Peyer's patch (tissue), 4 donors: ENCODE data around the gene ATP9B. TPM values are rescaled to one million over a fixed set of nuclear protein-coding genes. Genes with fewer than 3 reads are reported as not detected.

ENCODE experiments used
- DNase-seq, 3 donors: peaks; one replicate each; pipeline ENCODE4 v3.0.0-alpha.2; 2017 to 2019
- H3K27ac ChIP-seq, 4 donors: fragments of 200-600 bp; sonication (generic); one replicate each; pipeline ENCODE4 v1.5.1; 2016 to 2019
- H3K27me3 ChIP-seq, 2 donors: fragments of 200-600 bp; sonication (generic); one replicate each; pipeline ENCODE4 v1.5.1; 2019
- H3K36me3 ChIP-seq, 3 donors: fragments of 200-600 bp; sonication (generic); one replicate each; pipeline ENCODE4 v1.5.1; 2016 to 2019
- H3K4me1 ChIP-seq, 4 donors: fragments of 200-600 bp; sonication (generic); one replicate each; pipeline ENCODE4 v1.5.1; 2016 to 2019
- H3K4me3 ChIP-seq, 4 donors: fragments of 200-600 bp; sonication (generic); 1 replicate in 3 of 4; 2 replicates in 1 of 4; pipeline ENCODE4 v1.5.1; 2016 to 2019; ENCODE audit warnings: mild to moderate bottlenecking in 1 of 4
- H3K9me3 ChIP-seq, 4 donors: fragments of 200-600 bp; sonication (generic); one replicate each; pipeline ENCODE4 v1.5.1; 2016 to 2019; ENCODE audit warnings: mild to moderate bottlenecking in 1 of 4
- POLR2A ChIP-seq, 2 donors: fragments of 450-650 bp; IDR thresholded peaks; one replicate each; pipeline ENCODE4 v1.5.1; 2017; ENCODE audit warnings: antibody characterized with exemption in 2 of 2, mild to moderate bottlenecking in 2 of 2, moderate library complexity in 2 of 2
- total RNA-seq, 4 donors: library from RNA; depleted of rRNA; stranded (reverse); fragments of >200 nt; gene quantifications; one replicate each; pipeline ENCODE4 v1.1.0, GENCODE V29; 2016
- TF ChIP-seq, protein P1 (sequence below), 6 experiments: fragments of 450-650 bp in 4 of 6; fragments of 200-600 bp in 2 of 6; sonication (generic) in 1 of 6; IDR thresholded peaks; one replicate each; pipeline ENCODE4 v1.5.1; 2017 to 2019; ENCODE audit warnings: antibody characterized with exemption in 6 of 6, mild to moderate bottlenecking in 3 of 6, moderate library complexity in 1 of 6

The ATP9B gene
- total RNA-seq, 4 donors from 2014 or later: 37.5 to 107 (median 61.9) TPM

- Histone ChIP-seq H3K9me3 (no peaks in the 10 kb centered on the region), H3K4me3 (peak overlapping the region; percentile 52 to 70 (median 58)), H3K27me3 (peaks cover 0 to 11% of the 10 kb centered on the region in 2 donors), H3K4me1 (peaks cover 4 to 37% (median 22%) of the 10 kb centered on the region in 4 donors), H3K27ac (peak overlapping the region; percentile 86 to 100 (median 90)), H3K36me3 (no peaks in the 10 kb centered on the region)
- TF ChIP-seq POLR2A (IDR thresholded peaks at IDR 0.05): no peak
- TF ChIP-seq, protein P1, sequence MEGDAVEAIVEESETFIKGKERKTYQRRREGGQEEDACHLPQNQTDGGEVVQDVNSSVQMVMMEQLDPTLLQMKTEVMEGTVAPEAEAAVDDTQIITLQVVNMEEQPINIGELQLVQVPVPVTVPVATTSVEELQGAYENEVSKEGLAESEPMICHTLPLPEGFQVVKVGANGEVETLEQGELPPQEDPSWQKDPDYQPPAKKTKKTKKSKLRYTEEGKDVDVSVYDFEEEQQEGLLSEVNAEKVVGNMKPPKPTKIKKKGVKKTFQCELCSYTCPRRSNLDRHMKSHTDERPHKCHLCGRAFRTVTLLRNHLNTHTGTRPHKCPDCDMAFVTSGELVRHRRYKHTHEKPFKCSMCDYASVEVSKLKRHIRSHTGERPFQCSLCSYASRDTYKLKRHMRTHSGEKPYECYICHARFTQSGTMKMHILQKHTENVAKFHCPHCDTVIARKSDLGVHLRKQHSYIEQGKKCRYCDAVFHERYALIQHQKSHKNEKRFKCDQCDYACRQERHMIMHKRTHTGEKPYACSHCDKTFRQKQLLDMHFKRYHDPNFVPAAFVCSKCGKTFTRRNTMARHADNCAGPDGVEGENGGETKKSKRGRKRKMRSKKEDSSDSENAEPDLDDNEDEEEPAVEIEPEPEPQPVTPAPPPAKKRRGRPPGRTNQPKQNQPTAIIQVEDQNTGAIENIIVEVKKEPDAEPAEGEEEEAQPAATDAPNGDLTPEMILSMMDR (IDR thresholded peaks at IDR 0.05): peak in 1 of 6 experiments; percentile 13
- peak; percentile 62 to 79 (median 70) for DNase-seq
Measured at GRCh38 chr18:79396431-79397246, 327.4 kb downstream of the ATP9B start.

DNA sequence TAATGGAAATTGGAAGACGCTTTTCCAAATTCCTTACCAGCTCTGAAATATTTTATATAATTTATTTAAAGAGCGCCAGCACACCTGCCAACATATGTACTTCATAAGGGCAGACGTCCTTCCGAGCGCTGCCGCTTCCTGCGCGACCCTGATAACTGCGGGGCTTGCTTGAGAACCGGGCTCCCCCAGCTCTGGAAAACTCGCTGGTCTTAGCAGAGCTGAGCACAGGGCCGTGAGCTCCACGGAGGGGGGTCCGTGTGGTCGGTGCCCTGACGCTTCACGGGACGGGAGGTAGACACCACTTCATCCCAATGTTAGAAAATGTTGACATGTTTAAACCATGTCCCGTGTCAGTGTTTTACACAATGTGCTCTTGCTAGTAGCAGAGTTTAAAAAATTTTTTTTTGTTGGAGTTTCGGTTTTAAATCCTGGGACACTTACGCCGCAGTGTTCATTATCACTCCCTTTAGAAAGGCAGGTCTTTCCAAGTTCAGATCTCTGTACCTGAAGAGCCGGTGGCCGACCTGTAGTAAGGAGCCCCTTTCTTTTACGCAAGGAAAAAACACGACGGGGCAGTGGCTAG is 328.1 kb downstream of the ATP9B start:
- DNase-seq: peak; percentile 29 to 53 (median 40)
- Histone ChIP-seq H3K4me3 (peak overlapping the region in 2 of 4 donors; percentile 52 to 97), H3K4me1 (peaks cover 4 to 41% (median 24%) of the 10 kb centered on the region in 4 donors), H3K27me3 (peaks cover 0 to 11% of the 10 kb centered on the region in 2 donors), H3K27ac (peak overlapping the region in 2 of 4 donors; percentile 93 to 100), H3K36me3 (no peaks in the 10 kb centered on the region), H3K9me3 (no peaks in the 10 kb centered on the region)
- no peak for TF ChIP-seq POLR2A (IDR thresholded peaks at IDR 0.05)
- TF ChIP-seq, protein P1 (IDR thresholded peaks at IDR 0.05): no peak

DNA sequence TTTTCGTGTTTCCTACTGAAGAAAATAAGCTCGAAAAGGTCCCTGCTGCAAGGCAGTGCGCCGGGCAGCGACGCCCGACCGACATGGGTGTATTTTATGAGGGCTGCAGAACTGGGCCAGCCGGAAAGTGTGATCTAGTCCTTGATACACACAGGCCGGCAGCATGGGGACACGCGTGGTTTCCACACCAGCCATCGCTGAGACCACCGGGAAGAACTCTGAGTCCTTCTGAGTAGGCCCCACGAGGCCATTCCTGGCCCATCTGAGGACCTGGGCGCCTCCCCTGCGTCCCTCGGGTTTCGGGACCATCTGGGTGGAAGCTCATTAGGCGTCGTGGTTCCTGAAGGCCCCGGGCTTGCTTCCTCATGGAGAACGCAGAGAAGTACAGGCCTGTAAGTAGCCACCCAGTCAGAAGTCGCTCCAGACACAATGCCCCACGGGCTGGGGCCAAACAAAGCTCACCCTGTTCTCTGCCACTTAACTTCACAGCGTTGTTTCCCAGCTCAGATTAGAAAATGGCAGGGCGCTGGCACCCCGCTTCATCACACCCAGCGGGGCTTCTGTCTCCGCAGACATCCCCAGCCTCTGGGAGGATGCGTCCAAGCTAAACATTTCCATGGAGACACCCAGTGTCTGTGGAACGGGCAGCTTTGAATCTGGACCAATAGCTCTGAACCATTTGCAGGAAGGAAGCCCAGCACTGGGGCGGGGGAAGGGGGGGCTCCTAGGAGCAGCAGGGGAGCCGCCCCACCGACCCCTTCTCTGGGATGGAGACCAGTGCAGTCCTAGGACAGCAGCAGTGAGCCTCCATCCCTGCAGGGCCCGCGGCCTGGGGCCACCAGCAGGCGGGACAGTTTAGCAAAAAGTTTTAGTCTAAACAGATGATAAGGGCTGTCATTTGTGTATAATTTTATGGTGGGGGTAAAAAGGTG is 328.9 kb downstream of the ATP9B start:
- H3K4me3 ChIP-seq: peak overlapping the region in 2 of 4 donors; percentile 72 to 97
- TF ChIP-seq, protein P1 (IDR thresholded peaks at IDR 0.05): no peak
- TF ChIP-seq POLR2A (IDR thresholded peaks at IDR 0.05): no peak
- H3K36me3 ChIP-seq: no peaks in the 10 kb centered on the region
- no peaks in the 10 kb centered on the region for H3K9me3 ChIP-seq
- H3K4me1 ChIP-seq: peaks cover 3 to 47% (median 21%) of the 10 kb centered on the region in 4 donors
- H3K27me3 ChIP-seq: peaks cover 0 to 11% of the 10 kb centered on the region in 2 donors
- peak overlapping the region in 2 of 4 donors; percentile 93 to 100 for H3K27ac ChIP-seq
- peak; percentile 32 to 54 (median 42) for DNase-seq

DNA sequence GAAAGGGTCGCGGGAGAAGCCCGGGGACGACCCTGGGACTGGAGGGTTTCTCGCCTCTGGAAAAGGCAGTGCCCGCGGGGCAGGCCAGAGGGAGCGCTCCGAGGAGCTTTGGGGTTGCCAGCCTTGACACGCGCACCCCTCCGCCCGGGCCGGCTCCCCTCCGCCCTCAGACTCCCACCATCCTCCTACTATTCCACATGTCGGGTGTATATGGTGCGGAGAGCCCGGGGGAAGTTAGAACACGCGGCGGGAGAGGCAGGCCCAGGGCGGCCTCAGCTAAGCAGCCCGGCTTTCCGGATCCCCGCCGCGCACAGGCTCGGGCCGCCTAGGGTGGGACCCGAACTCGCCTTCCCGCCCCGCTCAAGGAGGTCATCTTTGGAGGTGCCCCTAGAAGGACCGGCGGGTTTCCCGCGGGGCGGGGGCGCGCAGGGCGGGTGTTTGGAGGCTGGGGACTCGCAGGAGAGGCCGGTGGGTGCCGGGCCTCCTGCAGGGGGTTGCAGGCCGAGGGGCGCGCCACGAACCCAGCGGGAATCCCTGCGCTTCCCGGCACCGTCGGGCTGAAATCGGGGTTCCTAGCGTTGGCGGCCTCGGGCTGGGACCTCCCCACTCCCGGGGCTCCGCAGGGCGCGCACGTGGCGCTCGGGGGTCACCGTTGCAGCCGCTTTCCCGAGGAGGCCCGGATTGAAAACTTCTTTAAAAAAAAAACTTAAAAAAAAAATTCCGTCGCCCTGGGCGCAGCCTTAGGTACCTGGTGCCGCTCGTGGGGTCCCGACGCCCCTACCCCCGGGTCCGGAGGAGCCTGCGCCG is 330.3 kb downstream of the ATP9B start:
- H3K27me3 ChIP-seq: peaks cover 0 to 7% of the 10 kb centered on the region in 2 donors
- peak overlapping the region; percentile 87 to 100 (median 92) for H3K27ac ChIP-seq
- peak overlapping the region; percentile 72 to 97 (median 92) for H3K4me3 ChIP-seq
- H3K36me3 ChIP-seq: no peaks in the 10 kb centered on the region
- peak; percentile 40 to 66 (median 53) for DNase-seq
- H3K4me1 ChIP-seq: peaks cover 0 to 45% (median 19%) of the 10 kb centered on the region in 4 donors
- no peak for TF ChIP-seq POLR2A (IDR thresholded peaks at IDR 0.05)
- TF ChIP-seq, protein P1 (IDR thresholded peaks at IDR 0.05): no peak
- H3K9me3 ChIP-seq: no peaks in the 10 kb centered on the region
